Body of pancreas (tissue), 4 donors: ENCODE data around the gene CMC2.

Experiments used
- CTCF ChIP-seq, 7 experiments: fragments of 450-650 bp in 4 of 7; fragments of 200-600 bp in 3 of 7; sonication (generic) in 3 of 7; IDR thresholded peaks; one replicate each; pipeline ENCODE4 v1.5.1; 2016 to 2019; ENCODE audit warnings: antibody characterized with exemption in 7 of 7
- POLR2A ChIP-seq, 3 donors: fragments of 450-650 bp; IDR thresholded peaks; one replicate each; pipeline ENCODE4 v1.6.1; 2016; ENCODE audit warnings: antibody characterized with exemption in 3 of 3, mild to moderate bottlenecking in 2 of 3

DNA sequence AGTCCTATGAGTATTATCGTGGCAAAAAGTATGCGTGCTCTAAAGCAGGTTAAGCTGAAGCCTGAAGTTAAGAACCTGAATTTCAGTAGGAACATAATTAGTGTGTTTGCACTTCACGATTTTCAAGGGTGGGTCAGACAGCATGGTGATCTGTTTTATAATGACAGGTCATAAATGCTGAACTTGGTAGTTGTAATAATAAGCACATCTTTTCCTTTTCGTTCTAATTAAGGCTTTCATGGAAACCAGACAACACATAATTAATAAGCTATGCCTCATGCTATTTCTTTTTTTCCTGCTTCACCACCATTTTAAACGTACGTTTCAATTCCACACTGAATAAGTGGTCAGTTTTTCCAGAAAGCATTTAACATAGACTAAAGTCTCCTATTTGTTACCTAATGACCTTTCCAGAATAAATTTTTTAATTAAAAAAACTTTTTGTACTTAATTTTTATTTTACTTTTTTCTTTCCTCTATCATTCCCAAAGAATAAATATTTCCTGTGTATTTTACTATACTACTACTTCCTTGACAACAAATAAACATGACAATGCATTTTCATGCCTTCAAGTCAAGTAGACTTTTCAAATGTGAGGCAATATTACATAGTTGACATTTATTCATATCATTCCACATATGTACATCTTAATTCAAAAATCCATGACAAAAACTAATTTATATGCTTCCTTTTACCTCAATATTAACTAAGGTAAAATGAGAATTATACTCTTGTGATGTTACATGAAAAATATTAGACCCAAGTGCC is 22.4 kb downstream of the CMC2 start:
- no peak for TF ChIP-seq CTCF (IDR thresholded peaks at IDR 0.05)
- no peak for TF ChIP-seq POLR2A (IDR thresholded peaks at IDR 0.05)
